HG02870 (cell line): Measurements from ENCODE around the gene CENPM.

ENCODE experiments used
- ATAC-seq: cut with Tn5 transposase; IDR thresholded peaks from one replicate; pipeline ENCODE4 v1.9.1; 2021; ENCODE audit warnings: mild to moderate bottlenecking, moderate library complexity; ENCODE audit not compliant: unreplicated experiment

CENPM gene

DNA sequence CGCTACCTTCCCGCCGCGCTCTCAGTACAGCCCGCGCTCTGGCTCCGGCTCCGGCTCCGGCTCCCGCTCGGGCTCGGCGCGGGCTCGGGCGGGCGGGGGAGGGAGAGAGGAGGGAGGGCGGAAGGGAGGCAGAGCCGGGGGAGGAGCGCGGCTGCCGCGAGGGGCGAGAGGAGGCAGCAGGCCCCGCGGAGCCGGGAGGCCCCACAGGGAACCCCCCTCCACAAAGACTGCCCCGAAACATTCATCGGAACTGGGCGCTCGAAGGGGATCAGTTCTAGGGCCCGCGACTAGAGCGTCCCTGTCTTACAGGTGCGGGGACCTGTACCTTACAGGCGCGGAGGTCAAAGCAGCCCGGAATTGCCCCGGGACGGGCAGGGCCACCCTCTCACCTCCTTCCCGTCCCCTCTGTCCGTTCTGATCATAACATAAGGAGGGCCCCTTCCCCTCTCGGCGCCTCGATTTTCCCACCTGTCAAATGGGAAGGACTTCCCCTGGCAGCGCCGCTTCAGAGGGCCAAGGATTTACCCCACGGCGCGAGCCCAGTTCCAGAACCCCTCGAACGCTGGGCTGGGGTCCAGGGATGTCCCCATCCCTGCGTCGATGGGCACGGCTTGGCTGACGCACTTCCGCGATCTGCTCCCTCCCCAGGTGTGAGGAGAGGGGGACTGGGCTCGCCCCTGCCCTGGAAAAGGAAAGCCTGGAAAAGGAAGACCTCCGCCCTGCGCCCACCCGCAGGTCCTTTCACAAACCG, 31.7 kb downstream of the CENPM start, which contains the start of gene SHISA8:
TSS of gene SHISA8 (minus strand) at position 40 of the 751 bp plus-strand sequence. CDS start 407 bp downstream, outside the sequence.
- ATAC-seq, result no peak

DNA sequence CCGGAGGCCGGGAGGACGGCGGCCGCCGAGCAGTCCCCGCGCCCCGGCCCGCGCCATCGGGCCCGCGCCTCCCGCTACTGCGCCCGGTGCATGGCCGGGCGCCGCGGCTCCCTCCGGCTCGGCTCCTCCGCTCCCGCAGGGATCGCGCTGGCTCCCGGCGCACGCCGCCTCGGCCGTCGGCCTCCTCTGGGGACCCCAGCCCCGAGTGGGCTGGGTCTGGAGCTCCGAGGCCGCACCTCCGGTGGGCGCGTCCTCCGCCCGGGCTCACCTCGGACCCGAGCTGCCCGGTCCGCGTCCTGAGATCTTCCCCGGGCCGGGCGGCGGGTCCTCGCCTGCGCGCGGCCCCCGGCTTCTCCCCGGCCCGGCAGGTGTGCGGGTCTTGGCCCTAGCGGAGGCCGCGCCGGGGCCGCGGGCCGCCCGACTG, 32.3 kb downstream of the CENPM start:
- ATAC-seq, result no peak

DNA sequence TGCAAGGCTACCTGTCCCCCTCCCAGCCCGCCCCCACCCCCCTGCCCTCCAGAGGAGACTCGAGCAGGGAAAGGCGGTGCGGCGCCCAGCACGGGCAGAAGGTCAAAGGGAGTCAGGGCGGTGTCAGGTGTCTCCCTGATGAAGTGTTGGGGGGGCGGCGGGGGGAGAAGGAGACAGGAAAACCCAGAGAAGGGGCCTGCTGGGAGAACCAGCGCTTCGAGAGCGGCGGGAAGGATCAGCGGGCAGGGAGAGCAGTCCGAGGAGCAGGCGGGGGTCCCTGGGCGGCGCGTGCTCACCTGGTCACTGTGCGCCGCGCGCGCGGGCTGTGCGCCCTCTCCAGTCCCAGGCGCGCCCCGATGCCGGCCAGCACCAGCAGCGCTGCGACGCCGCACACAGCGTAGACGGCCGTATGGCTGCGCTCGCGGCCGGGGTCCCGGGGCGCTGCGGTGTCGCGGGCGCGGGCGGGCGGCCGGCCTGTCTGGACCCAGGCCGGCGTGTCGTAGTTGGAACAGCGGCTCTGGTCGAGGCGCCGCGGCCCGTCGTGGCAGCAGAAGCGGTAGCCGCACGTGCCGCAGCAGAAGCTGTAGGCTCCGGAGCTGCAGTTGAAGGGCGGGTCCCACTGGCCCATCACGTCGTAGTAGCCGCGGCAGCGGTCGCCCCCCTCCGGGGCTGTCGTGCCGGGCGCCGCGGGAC, 33.0 kb downstream of the CENPM start:
- ATAC-seq, result no peak

- no peak for ATAC-seq
Measured at GRCh38 chr22:41913040-41913719, 33.8 kb downstream of the CENPM start.

DNA sequence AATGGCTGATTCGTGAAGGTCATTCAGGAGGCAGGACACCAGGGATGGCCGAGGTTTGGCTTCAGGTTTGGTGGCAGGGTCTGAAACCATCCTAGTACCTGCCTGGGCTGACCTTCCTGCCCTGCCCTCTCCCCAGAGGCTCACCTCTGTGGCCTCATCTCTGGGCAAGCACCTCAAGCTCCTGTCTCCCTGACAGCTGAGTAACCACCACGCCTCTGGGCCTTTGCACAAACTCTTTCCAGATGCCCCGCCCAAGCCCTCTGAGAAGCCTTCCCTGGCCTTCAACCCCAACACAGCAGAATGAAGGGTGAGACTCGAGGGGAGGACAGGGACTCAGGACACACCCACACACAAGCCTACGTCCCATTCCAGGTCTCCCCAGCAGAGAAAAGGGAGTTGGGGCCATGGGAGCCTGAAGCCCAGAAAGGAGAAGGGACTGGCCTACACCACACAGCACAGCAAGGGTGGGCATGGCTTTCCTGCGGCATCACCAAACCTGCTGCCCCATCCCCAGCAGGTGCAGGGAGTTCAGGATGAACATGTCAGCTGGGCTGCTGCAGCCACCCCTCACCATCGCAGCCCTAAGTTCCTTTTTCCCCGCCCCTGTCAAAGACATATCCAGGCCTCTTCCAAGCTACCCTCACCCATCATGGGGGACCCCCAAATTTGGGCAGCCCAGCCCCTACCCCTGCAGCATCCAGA, 34.5 kb downstream of the CENPM start:
- no peak for ATAC-seq

DNA sequence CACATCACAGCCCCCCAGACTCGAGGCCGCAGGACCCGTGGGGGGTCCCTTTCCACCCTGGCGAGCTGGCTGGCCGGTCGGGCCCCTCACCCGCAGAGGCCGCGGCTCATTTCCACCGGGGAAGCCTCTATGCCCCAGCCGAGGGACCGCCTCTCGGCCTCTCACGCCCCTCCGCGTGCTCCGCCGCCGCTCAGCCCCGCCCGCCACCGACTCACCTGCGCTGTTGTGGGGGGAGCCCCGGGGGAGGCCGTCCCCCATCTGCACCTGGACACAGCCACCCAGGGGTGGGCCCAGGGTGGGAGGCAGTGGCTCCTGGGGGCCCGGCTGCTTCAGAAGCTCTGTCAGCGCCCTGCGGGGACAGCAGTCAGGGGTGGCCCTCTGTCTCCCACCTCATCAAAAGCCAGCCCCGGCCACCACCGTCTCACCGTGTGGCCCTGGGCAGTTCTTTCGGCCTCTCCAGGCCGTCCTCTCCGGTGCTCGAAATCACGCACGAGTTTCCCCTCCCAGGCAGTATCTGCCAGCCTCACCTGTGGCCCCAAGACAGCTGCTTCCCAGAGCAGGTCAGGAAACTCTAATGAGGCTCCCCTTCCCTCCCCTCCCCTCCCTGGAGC, 35.8 kb downstream of the CENPM start:
- no peak for ATAC-seq

GRCh38 chr22:41910050-41911000, 36.6 kb downstream of the CENPM start:
- no peak for ATAC-seq

DNA sequence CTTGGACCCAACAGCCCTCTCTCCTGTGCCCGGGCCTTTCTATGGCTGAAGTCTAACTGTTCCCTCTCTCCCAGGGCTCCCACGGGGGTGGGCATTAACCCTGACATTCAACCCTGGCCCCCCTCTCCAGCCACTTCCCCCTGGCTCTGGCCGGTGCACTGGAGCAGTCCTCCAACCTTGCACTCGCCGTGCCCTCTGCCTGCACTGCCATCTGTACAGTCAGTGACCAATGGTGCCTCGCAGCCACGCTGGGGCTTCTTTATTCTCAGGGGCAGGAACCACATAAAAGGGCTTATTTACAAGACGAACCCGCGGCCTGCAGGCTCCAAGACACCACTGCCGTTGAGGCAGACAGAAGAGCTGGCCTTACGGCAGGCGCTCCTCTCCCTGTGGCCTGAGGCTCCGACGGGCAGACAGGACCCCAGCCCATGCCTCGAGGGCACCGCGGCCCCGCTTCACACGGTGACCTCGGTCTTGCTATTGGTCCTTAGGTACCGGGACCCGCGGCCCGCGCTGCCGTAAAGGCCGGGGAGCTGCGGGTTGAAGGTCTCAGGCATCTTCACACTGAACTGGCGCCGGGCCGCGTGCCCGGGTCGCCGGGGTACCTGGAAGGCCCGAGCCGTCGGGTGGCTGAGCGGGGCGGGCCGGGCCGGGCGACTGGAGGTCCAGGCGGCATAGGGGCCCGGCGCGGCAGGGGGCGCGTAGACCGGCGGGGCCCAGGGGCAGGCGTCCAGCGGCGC, 37.5 kb downstream of the CENPM start:
- ATAC-seq, result no peak

DNA sequence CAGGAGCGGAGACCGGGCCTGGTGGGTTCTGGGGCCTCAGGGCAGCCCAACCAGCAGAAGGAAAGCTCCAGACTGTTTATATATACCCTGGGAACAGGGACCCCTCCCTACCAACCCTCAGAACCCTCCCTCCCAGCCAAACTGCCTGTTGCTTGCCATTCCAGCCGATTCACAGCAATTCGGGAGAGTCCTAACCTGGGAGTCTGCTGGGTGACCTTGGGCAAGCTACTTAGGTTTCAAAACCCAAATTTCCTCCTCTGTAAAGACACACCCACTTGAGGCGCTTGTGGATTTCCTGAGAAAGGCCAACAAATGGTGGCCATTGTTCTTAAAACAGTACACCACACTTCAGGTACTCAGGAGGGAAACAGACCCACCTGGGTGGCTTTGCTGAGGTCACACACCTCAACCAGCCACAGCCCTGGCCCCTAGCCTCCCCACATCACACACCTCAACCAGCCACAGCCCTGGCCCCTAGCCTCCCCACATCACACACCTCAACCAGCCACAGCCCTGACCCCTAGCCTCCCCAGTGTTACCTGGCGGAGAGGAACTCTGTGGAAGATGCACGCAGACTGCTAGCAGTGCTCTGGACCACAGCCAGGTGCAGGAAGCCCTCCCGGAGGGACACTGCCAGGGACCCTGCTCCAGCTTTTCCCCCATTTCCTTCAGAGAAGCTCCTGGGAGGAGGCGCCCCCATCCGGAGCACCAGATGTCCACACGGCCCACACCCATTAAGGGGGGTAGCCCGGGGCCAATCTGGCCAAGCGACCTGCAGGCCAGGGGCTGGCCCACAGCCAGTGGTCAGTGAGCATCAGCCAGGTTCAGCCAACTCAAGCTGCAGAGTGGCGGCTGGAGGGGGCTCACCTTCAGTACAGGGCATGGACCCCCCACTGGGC, 38.3 kb downstream of the CENPM start:
- no peak for ATAC-seq

GRCh38 chr22:41907436-41908401, 39.2 kb downstream of the CENPM start:
- no peak for ATAC-seq

DNA sequence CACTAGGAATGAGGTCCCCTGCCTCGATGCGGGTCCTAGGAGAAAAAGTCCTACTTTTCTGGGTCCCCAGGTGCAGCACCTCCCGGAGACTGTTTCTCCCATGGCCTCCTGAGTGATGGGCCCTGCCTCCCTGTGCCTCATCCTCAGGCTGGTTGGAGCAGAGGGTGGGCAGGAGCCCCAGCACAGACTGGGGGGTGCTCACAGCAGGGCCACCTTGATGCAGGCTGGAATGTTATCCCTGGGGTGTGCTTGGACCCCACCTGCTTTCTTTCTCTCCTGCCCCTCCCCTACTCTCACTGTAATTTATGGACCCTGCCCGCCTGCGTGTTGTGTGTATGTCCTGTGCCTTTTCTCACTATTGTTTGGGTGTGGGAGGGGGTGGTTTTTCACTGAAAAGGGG, 40.1 kb downstream of the CENPM start:
- ATAC-seq, result no peak

DNA sequence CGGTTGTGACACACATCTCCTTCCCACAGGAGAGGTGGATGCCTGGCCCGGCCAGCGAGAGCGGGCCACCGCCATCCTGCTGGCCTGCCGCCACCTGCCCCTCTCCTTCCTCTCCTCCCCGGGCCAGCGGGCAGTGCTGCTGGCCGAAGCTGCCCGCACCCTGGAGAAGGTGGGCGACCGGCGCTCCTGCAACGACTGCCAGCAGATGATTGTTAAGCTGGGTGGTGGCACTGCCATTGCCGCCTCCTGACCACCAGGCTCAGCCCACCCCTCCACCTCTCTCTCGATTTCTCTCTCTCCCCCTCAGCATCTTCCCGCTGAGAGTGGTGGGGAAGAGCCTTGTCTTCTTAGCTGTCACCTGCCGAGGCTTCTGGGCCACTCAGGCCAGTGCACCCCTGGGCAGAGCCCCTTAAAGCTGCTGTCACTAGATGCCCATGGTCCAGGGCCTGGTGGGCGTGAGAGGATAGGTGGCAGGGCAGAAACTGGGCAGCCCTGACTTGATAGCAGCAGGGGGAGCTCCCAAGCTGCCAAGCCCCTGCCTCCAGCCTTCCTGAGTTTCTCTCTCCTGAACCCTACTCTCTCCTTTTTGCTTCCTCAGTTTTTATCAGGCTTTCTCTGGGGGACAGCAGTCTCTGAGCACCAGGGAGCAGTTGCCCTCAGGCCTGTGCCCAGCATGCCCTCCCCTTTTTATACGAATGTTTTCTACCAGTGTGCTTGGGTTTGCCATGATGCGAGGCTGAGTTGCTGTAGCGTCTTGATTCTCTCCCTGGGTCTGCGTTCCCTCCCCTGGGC, 41.3 kb downstream of the CENPM start:
- no peak for ATAC-seq

GRCh38 chr22:41904450-41905410, 42.2 kb downstream of the CENPM start:
- ATAC-seq, result no peak

- no peak for ATAC-seq
Measured at GRCh38 chr22:41902932-41903421, 44.0 kb downstream of the CENPM start.

DNA sequence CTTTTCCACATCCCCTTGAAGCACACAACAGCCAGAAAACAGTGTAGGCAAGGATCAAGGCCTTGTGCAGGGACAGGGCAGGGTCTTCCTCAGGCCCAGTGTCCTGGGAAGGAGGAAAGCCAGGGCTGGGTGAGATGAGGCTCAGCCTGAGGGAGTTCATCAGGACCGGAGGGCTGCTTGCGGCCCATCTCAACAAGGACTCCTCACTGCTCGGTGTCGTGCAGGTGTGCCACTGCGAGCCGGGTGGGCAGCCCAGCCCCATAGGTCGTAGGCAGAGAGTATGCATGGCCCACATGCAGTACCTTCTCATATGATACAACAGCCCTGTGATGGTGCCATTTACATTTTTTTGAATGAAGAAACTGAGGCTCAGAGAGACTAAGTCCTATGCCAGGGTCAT, 44.9 kb downstream of the CENPM start:
- no peak for ATAC-seq
